HEK293 (cell line): ENCODE results near the gene RAP1GAP.

Experiments
- CTCF ChIA-PET: fragments of 350-600 bp; formaldehyde crosslinking; extraction: SDS; loops from one replicate; lab custom pipeline; 2021; ENCODE audit warnings: antibody characterized with exemption; lab: Yijun Ruan, JAX
- POLR2A ChIA-PET: fragments of 300-600 bp; formaldehyde crosslinking; extraction: SDS; loops from one replicate; lab custom pipeline; 2020; ENCODE audit warnings: antibody characterized with exemption, inconsistent platforms; lab: Yijun Ruan, JAX
- H3K27ac ChIP-seq: fragments of 200-500 bp; sonication (Bioruptor generic); 2 replicates; pipeline ENCODE4 v1.5.1; 2014; ENCODE audit warnings: low read depth, low read length, control low read depth, inconsistent platforms; ENCODE audit errors: extremely low read depth
- H3K36me3 ChIP-seq, 2 experiments: fragments of 200-500 bp in 1 of 2; sonication (Bioruptor generic) in 1 of 2; 1 replicate in 1 of 2; 2 replicates in 1 of 2; pipeline ENCODE4 v1.5.1; 2014 to 2017; ENCODE audit warnings: inconsistent platforms in 2 of 2, low read length in 2 of 2; ENCODE audit not compliant: control insufficient read depth in 2 of 2, insufficient read depth in 1 of 2
- H3K4me1 ChIP-seq: fragments of 200-500 bp; sonication (Bioruptor generic); 2 replicates; pipeline ENCODE4 v1.5.1; 2014; ENCODE audit warnings: mild to moderate bottlenecking, low read length, inconsistent platforms; ENCODE audit not compliant: control insufficient read depth, insufficient read depth
- H3K4me3 ChIP-seq: 2 replicates; pipeline ENCODE4 v1.5.1; 2011; ENCODE audit warnings: low read depth, mild to moderate bottlenecking, control low read depth, low read length, moderate library complexity
- H3K9me3 ChIP-seq: fragments of 200-500 bp; sonication (Bioruptor generic); 2 replicates; pipeline ENCODE4 v1.5.1; 2014; ENCODE audit warnings: low read depth, low read length, inconsistent platforms; ENCODE audit not compliant: control insufficient read depth, insufficient read depth
- AEBP2 ChIP-seq: fragments of 450-650 bp; formaldehyde crosslinking; IDR thresholded peaks from 2 replicates; pipeline ENCODE4 v1.5.1; 2016; ENCODE audit warnings: missing biosample characterization, missing genetic modification characterization, borderline replicate concordance
- ATF2 ChIP-seq: fragments of 450-650 bp; formaldehyde crosslinking; IDR thresholded peaks from 2 replicates; pipeline ENCODE4 v1.5.1; 2016; ENCODE audit warnings: missing biosample characterization, missing genetic modification characterization, low read depth
- CTCF ChIP-seq: fragments of 450-650 bp; formaldehyde crosslinking; IDR thresholded peaks from 2 replicates; pipeline ENCODE4 v1.5.1; 2016; ENCODE audit warnings: missing biosample characterization, missing genetic modification characterization
- GLIS1 ChIP-seq: fragments of 450-650 bp; formaldehyde crosslinking; IDR thresholded peaks from 2 replicates; pipeline ENCODE4 v1.5.1; 2016; ENCODE audit warnings: missing biosample characterization, missing genetic modification characterization
- MYNN ChIP-seq: fragments of 450-650 bp; formaldehyde crosslinking; IDR thresholded peaks from 2 replicates; pipeline ENCODE4 v1.5.1; 2016; ENCODE audit warnings: missing biosample characterization, missing genetic modification characterization, borderline replicate concordance
- PATZ1 ChIP-seq: fragments of 450-650 bp; formaldehyde crosslinking; IDR thresholded peaks from 2 replicates; pipeline ENCODE4 v1.5.1; 2016; ENCODE audit warnings: missing biosample characterization, missing genetic modification characterization
- PRDM1 ChIP-seq: fragments of 450-650 bp; formaldehyde crosslinking; IDR thresholded peaks from 2 replicates; pipeline ENCODE4; 2016; ENCODE audit warnings: missing biosample characterization, missing genetic modification characterization
- SALL2 ChIP-seq: fragments of 450-650 bp; formaldehyde crosslinking; IDR thresholded peaks from 2 replicates; pipeline ENCODE4 v1.5.0; 2017; ENCODE audit warnings: missing biosample characterization, mild to moderate bottlenecking, missing genetic modification characterization, borderline replicate concordance
- ZFP69B ChIP-seq: fragments of 450-650 bp; formaldehyde crosslinking; IDR thresholded peaks from 2 replicates; pipeline ENCODE4 v1.5.1; 2016; ENCODE audit warnings: missing biosample characterization, missing genetic modification characterization
- ZIC2 ChIP-seq: fragments of 450-650 bp; formaldehyde crosslinking; IDR thresholded peaks from 2 replicates; pipeline ENCODE4 v1.5.1; 2016; ENCODE audit warnings: missing biosample characterization, missing genetic modification characterization
- ZNF184 ChIP-seq: fragments of 450-650 bp; IDR thresholded peaks from 2 replicates; pipeline ENCODE4 v1.5.1; 2018; ENCODE audit warnings: missing biosample characterization, mild to moderate bottlenecking, missing genetic modification characterization
- ZNF23 ChIP-seq: fragments of 450-650 bp; formaldehyde crosslinking; IDR thresholded peaks from 2 replicates; pipeline ENCODE4 v1.5.1; 2016; ENCODE audit warnings: missing biosample characterization, missing genetic modification characterization, borderline replicate concordance
- ZNF239 ChIP-seq: fragments of 450-650 bp; formaldehyde crosslinking; IDR thresholded peaks from 2 replicates; pipeline ENCODE4 v1.5.1; 2016; ENCODE audit warnings: missing biosample characterization, missing genetic modification characterization
- ZNF248 ChIP-seq: fragments of 450-650 bp; formaldehyde crosslinking; IDR thresholded peaks from 2 replicates; pipeline ENCODE4 v1.5.1; 2017; ENCODE audit warnings: missing biosample characterization, missing genetic modification characterization
- ZNF26 ChIP-seq: fragments of 450-650 bp; formaldehyde crosslinking; IDR thresholded peaks from 2 replicates; pipeline ENCODE4 v1.5.1; 2016; ENCODE audit warnings: missing biosample characterization, missing genetic modification characterization
- ZNF394 ChIP-seq: fragments of 450-650 bp; formaldehyde crosslinking; IDR thresholded peaks from 2 replicates; pipeline ENCODE4 v1.5.1; 2016; ENCODE audit warnings: missing biosample characterization, missing genetic modification characterization, mild to moderate bottlenecking, moderate library complexity, borderline replicate concordance
- ZNF518A ChIP-seq: fragments of 450-650 bp; formaldehyde crosslinking; conservative IDR thresholded peaks from 2 replicates; pipeline ENCODE4 v1.5.1; 2016; ENCODE audit warnings: low read depth, missing biosample characterization, missing genetic modification characterization
- ZNF549 ChIP-seq: fragments of 450-650 bp; IDR thresholded peaks from 2 replicates; pipeline ENCODE4 v1.5.1; 2018; ENCODE audit warnings: missing biosample characterization, missing genetic modification characterization, mild to moderate bottlenecking, inconsistent platforms, moderate library complexity

The RAP1GAP gene

GRCh38 chr1:21707086-21707840 lies 38.1 kb upstream of the RAP1GAP start:
- TF ChIP-seq ZNF184 (tag by site-specific recombination) = 0 out of 2 replicates have a peak, but pooled peaks have one; percentile 29
- TF ChIP-seq SALL2 (tag by site-specific recombination) = no peak
- TF ChIP-seq CTCF (tag by site-specific recombination) = no peak
- no peak for TF ChIP-seq ZNF394 (tag by site-specific recombination)
- TF ChIP-seq ZNF518A (tag by site-specific recombination) = no peak
- Histone ChIP-seq H3K36me3 (peaks cover 9 to 64% of the 10 kb centered on the region in 2 experiments), H3K4me1 (no peaks in the 10 kb centered on the region), H3K4me3 (no peak overlapping the region), H3K27ac (no peak overlapping the region), H3K9me3 (no peaks in the 10 kb centered on the region)
- CTCF ChIA-PET = interaction anchor here (0.5 to 1.4 kb wide), 5 partner anchors 9 to 258 kb away, joined by 3 to 4 read pairs (median 3); no protein-coding TSS in a partner anchor
- POLR2A ChIA-PET = interaction anchor here (0.6 kb wide), 1 partner anchor 13 kb away, joined by 3 read pairs; no protein-coding TSS in a partner anchor

GRCh38 chr1:21706151-21706835 lies 37.1 kb upstream of the RAP1GAP start:
- CTCF ChIA-PET = interaction anchor here (1.1 to 1.4 kb wide), 3 partner anchors 8 to 259 kb away, joined by 3 to 4 read pairs (median 3); no protein-coding TSS in a partner anchor
- Histone ChIP-seq H3K36me3 (peaks cover 5 to 64% of the 10 kb centered on the region in 2 experiments), H3K4me1 (no peaks in the 10 kb centered on the region), H3K27ac (no peak overlapping the region), H3K9me3 (no peaks in the 10 kb centered on the region), H3K4me3 (no peak overlapping the region)
- POLR2A ChIA-PET = no interaction called here
- TF ChIP-seq MYNN (tag by site-specific recombination) (no peak), ZNF549 (tag by site-specific recombination) (no peak), ZFP69B (no peak), ATF2 (tag by site-specific recombination) (no peak), ZNF248 (tag by site-specific recombination) (no peak), GLIS1 (tag by site-specific recombination) (peak; percentile 88), ZNF26 (tag by site-specific recombination) (no peak), PATZ1 (tag by site-specific recombination) (peak; percentile 30; the same call in 1 of the 2 replicates), AEBP2 (no peak), ZIC2 (tag by site-specific recombination) (peak; percentile 62), ZNF23 (tag by site-specific recombination) (no peak), PRDM1 (tag by site-specific recombination) (peak; percentile 75), ZNF239 (tag by site-specific recombination) (no peak)
